GM18907 (cell line): ENCODE data around the gene RUNX2.

ENCODE experiments used
- ATAC-seq: cut with Tn5 transposase; IDR thresholded peaks from one replicate; pipeline ENCODE4 v1.9.1; 2021; ENCODE audit warnings: mild to moderate bottlenecking, moderate library complexity; ENCODE audit not compliant: unreplicated experiment

RUNX2 gene

GRCh38 chr6:45400021-45400420 is 71.9 kb downstream of the RUNX2 start:
- no peak for ATAC-seq

- ATAC-seq, result no peak
These were observed 83.8 kb downstream of the RUNX2 start for GRCh38 chr6:45411959-45412358.

GRCh38 chr6:45415315-45415714 is 87.2 kb downstream of the RUNX2 start:
- no peak for ATAC-seq

- no peak for ATAC-seq
These were observed 87.8 kb downstream of the RUNX2 start for GRCh38 chr6:45415788-45416518.

- ATAC-seq, result no peak
These were observed 88.6 kb downstream of the RUNX2 start for GRCh38 chr6:45416700-45417099.

- no peak for ATAC-seq
These were observed 89.3 kb downstream of the RUNX2 start for GRCh38 chr6:45417436-45417835.

- no peak for ATAC-seq
These were observed 91.5 kb downstream of the RUNX2 start for GRCh38 chr6:45419571-45420082.

GRCh38 chr6:45420083-45420908 is 92.2 kb downstream of the RUNX2 start:
- no peak for ATAC-seq

GRCh38 chr6:45420909-45421708 is 93.0 kb downstream of the RUNX2 start:
- ATAC-seq, result no peak

- no peak for ATAC-seq
These were observed 93.8 kb downstream of the RUNX2 start for GRCh38 chr6:45421709-45422502.

GRCh38 chr6:45422503-45423110 is 94.5 kb downstream of the RUNX2 start:
- ATAC-seq, result no peak

GRCh38 chr6:45423111-45423823 is 95.1 kb downstream of the RUNX2 start:
- no peak for ATAC-seq

- no peak for ATAC-seq
These were observed 95.8 kb downstream of the RUNX2 start for GRCh38 chr6:45423824-45424450.

GRCh38 chr6:45424451-45424861 is 96.3 kb downstream of the RUNX2 start:
- no peak for ATAC-seq

- ATAC-seq, result no peak
These were observed 98.1 kb downstream of the RUNX2 start for GRCh38 chr6:45426251-45426650.

GRCh38 chr6:45427726-45428125 is 99.6 kb downstream of the RUNX2 start:
- no peak for ATAC-seq

- ATAC-seq, result no peak
These were observed 100.6 kb downstream of the RUNX2 start for GRCh38 chr6:45428727-45429126.

- no peak for ATAC-seq
These were observed 102.6 kb downstream of the RUNX2 start for GRCh38 chr6:45430590-45431202.
